GM12878 (cell line): Measurements from ENCODE around the gene TMEM150A. TPM values are rescaled to one million over a fixed set of nuclear protein-coding genes. Genes with fewer than 3 reads are reported as not detected.
A peak's percentile ranks its signal among the peaks of the same experiment; 100 is the strongest.

Experiments
- ASH2L ChIP-seq: fragments of 300-600, 200-600 bp; sonication (generic); IDR thresholded peaks from 2 replicates; pipeline ENCODE4 v1.6.1; 2017; ENCODE audit warnings: low read depth, mild to moderate bottlenecking, borderline replicate concordance
- BRCA1 ChIP-seq: IDR thresholded peaks from 2 replicates; pipeline ENCODE4 v1.6.1; 2011; ENCODE audit warnings: low read depth, low read length, improper control_type of control experiment
- CBFB ChIP-seq: IDR thresholded peaks from 2 replicates; pipeline ENCODE4 v1.6.1; 2016; ENCODE audit warnings: antibody characterized with exemption, low read depth
- CBX3 ChIP-seq: fragments of 200-600 bp; sonication (generic); IDR thresholded peaks from 2 replicates; pipeline ENCODE4 v1.6.1; 2016; ENCODE audit warnings: low read depth, borderline replicate concordance
- CREM ChIP-seq: IDR thresholded peaks from 2 replicates; pipeline ENCODE4 v1.6.1; 2014; ENCODE audit warnings: antibody characterized with exemption, low read depth
- DPF2 ChIP-seq: fragments of 450-650 bp; IDR thresholded peaks from 2 replicates; pipeline ENCODE4 v1.6.1; 2017; ENCODE audit warnings: mild to moderate bottlenecking
- EED ChIP-seq: sonication (generic); IDR thresholded peaks from 2 replicates; pipeline ENCODE4 v1.6.1; 2016; ENCODE audit warnings: antibody characterized with exemption, low read depth
- IRF3 ChIP-seq: fragments of 450-650 bp; IDR thresholded peaks from 2 replicates; pipeline ENCODE4 v1.6.1; 2014; ENCODE audit warnings: mild to moderate bottlenecking
- KDM1A ChIP-seq: fragments of 200-600 bp; sonication (generic); IDR thresholded peaks from 2 replicates; pipeline ENCODE4 v1.6.1; 2016; ENCODE audit warnings: borderline replicate concordance
- MYB ChIP-seq: fragments of 150-350 bp; IDR thresholded peaks from 2 replicates; pipeline ENCODE4 v1.6.1; 2014; ENCODE audit warnings: mild to moderate bottlenecking, low read depth, low read length, borderline replicate concordance
- NFYA ChIP-seq: IDR thresholded peaks from 2 replicates; pipeline ENCODE4 v1.6.1; 2011; ENCODE audit warnings: low read depth, mild to moderate bottlenecking, low read length, improper control_type of control experiment, borderline replicate concordance
- NR2C1 ChIP-seq: fragments of 450-650 bp; IDR thresholded peaks from 2 replicates; pipeline ENCODE4 v1.6.1; 2017; ENCODE audit warnings: antibody characterized with exemption, mild to moderate bottlenecking, moderate library complexity
- NRF1 ChIP-seq: conservative IDR thresholded peaks from 2 replicates; pipeline ENCODE4 v1.6.1; 2011; ENCODE audit warnings: mild to moderate bottlenecking, low read depth, low read length, improper control_type of control experiment
- PAX5 ChIP-seq: IDR thresholded peaks from 2 replicates; pipeline ENCODE4 v1.6.1; 2011; ENCODE audit warnings: low read depth, low read length, borderline replicate concordance
- PBX3 ChIP-seq: IDR thresholded peaks from 2 replicates; pipeline ENCODE4 v1.6.1; 2011; ENCODE audit warnings: mild to moderate bottlenecking, low read depth, low read length, moderate library complexity; ENCODE audit not compliant: insufficient replicate concordance
- POLR2AphosphoS2 ChIP-seq: IDR thresholded peaks from 2 replicates; pipeline ENCODE4 v1.6.1; 2011; ENCODE audit warnings: low read depth, mild to moderate bottlenecking, low read length, improper control_type of control experiment, moderate library complexity
- RAD51 ChIP-seq: fragments of 450-650 bp; IDR thresholded peaks from 2 replicates; pipeline ENCODE4 v1.6.1; 2016; ENCODE audit warnings: moderate library complexity, mild to moderate bottlenecking, inconsistent platforms
- SIN3A ChIP-seq: IDR thresholded peaks from 2 replicates; pipeline ENCODE4 v1.6.1; 2012; ENCODE audit warnings: low read depth, low read length, improper control_type of control experiment
- SKIL ChIP-seq: fragments of 450-650 bp; IDR thresholded peaks from 2 replicates; pipeline ENCODE4 v1.6.1; 2017; ENCODE audit warnings: mild to moderate bottlenecking, low read depth, inconsistent platforms; ENCODE audit not compliant: poor library complexity, severe bottlenecking
- SMC3 ChIP-seq: IDR thresholded peaks from 2 replicates; pipeline ENCODE4 v1.6.1; 2011; ENCODE audit warnings: low read length, improper control_type of control experiment, borderline replicate concordance
- SRF ChIP-seq, 2 experiments: IDR thresholded peaks; 2 replicates each; pipeline ENCODE4 v1.6.1; 2011; ENCODE audit warnings: low read depth in 2 of 2, low read length in 2 of 2, mild to moderate bottlenecking in 1 of 2, moderate library complexity in 1 of 2
- STAT1 ChIP-seq: fragments of 450-650 bp; conservative IDR thresholded peaks from 2 replicates; pipeline ENCODE4 v1.6.1; 2014; ENCODE audit warnings: antibody characterized with exemption, mild to moderate bottlenecking
- SUZ12 ChIP-seq: fragments of 200-600 bp; sonication (generic); IDR thresholded peaks from one replicate; pipeline ENCODE4 v1.6.1; 2018; ENCODE audit warnings: antibody characterized with exemption, mild to moderate bottlenecking; ENCODE audit not compliant: unreplicated experiment
- WRNIP1 ChIP-seq: IDR thresholded peaks from 2 replicates; pipeline ENCODE4 v1.6.1; 2011; ENCODE audit warnings: low read depth, low read length, improper control_type of control experiment, borderline replicate concordance
- ZNF207 ChIP-seq: fragments of 450-650 bp; IDR thresholded peaks from 2 replicates; pipeline ENCODE4 v1.6.1; 2014; ENCODE audit warnings: antibody characterized with exemption, mild to moderate bottlenecking, borderline replicate concordance
- ZNF274 ChIP-seq: IDR thresholded peaks from one replicate; pipeline ENCODE4 v1.8.0; 2011; ENCODE audit not compliant: insufficient read length, insufficient read depth
- polyA plus RNA-seq, 11 experiments: library from polyadenylated mRNA; depleted of rRNA in 4 of 11; unstranded in 6 of 11; stranded (reverse) in 5 of 11; fragments of >200 nt; fragmentation: Nextera tagmentation in 4 of 11; fragmentation: Illumina TruSeq in 1 of 11; extraction: Ambion mirVana in 4 of 11; extraction: Trizol in 1 of 11; gene quantifications; 1 replicate in 1 of 11; 2 replicates in 10 of 11; pipeline versions ENCODE4 v1.2.1 to v1.2.3, GENCODE V29; 2011 to 2016; ENCODE audit warnings: inconsistent platforms in 2 of 11, missing spikeins in 2 of 11, low read depth in 1 of 11
- total RNA-seq, 4 experiments: library from RNA; depleted of rRNA in 3 of 4; stranded (reverse); fragments of >200 nt in 3 of 4; fragmentation: Illumina TruSeq in 1 of 4; extraction: Trizol in 1 of 4; gene quantifications; 2 replicates each; pipeline versions ENCODE4 v1.2.1 to v1.2.3, GENCODE V29; 2013 to 2021
- TF ChIP-seq, protein P1 (sequence below): fragments of 450-650 bp; IDR thresholded peaks from 2 replicates; pipeline ENCODE4 v1.6.1; 2017; ENCODE audit warnings: borderline replicate concordance

The TMEM150A gene
- total and polyA plus RNA-seq, 10 of the 15 experiments (the other 5 are each of a cell fraction or from before 2014, with no cell fraction given): 0.45 to 4.4 (median 2.6) TPM

DNA sequence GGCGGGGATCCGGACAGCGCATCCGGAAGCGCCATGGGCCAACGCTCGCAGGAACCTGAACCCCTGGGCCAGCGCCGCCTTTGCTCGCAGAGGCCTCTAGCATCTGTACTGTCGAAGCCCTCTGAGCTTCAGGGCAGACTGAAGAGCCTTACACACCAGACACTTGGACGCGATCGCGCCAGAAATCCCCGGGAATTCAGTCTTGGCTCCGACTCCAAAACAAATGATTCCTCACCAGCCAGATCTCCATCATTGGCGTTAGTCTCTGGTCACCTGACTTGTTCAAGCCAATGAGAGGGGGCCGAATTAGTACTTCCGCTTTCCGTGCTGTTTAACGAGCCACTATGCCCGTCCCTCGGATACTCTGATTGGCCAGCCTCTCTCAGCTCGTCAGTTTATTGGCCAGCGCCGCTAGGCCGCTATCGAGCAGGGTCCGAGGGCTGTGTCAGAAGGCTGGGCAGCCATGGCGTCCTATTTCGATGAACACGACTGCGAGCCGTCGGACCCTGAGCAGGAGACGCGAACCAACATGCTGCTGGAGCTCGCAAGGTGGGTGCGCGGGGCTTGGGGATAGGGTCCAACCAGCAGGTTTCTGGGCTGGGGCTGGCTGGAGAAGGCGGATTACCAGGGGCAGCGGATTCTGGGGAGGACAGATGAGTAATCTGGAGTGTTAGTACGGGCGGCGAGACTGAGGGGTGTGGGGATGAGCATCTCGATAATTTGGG is 7.0 kb downstream of the TMEM150A start, which contains the start of gene RNF181 (continued):
- TF ChIP-seq CBX3 (no peak), ASH2L (no peak), MYB (no peak), DPF2 (no peak), PAX5 (no peak), ZNF207 (0 out of 2 replicates have a peak, but pooled peaks have one; percentile 28), NR2C1 (no peak), NFYA (peak; percentile 23; the same call in 1 of the 2 replicates), CBFB (no peak; the same call in 1 of the 2 replicates), BRCA1 (no peak), SMC3 (no peak), RAD51 (peak; percentile 95), EED (peak; percentile 42; the same call in 1 of the 2 replicates), SRF (IDR thresholded peaks at IDR 0.05; ENCODE audit: low read depth in 2 of 2, low read length in 2 of 2) (0 out of 4 replicates have a peak, but pooled peaks of 1 of the 2 experiments have one; percentile 35), SUZ12 (no peak), IRF3 (peak; percentile 74), SKIL (no peak), CREM (0 out of 2 replicates have a peak, but pooled peaks have one; percentile 35), KDM1A (no peak), ZNF274 (no peak), WRNIP1 (no peak), PBX3 (no peak), STAT1 (no peak), POLR2AphosphoS2 (peak; percentile 84), NRF1 (no peak), SIN3A (peak; percentile 82)
- TF ChIP-seq, protein P1, sequence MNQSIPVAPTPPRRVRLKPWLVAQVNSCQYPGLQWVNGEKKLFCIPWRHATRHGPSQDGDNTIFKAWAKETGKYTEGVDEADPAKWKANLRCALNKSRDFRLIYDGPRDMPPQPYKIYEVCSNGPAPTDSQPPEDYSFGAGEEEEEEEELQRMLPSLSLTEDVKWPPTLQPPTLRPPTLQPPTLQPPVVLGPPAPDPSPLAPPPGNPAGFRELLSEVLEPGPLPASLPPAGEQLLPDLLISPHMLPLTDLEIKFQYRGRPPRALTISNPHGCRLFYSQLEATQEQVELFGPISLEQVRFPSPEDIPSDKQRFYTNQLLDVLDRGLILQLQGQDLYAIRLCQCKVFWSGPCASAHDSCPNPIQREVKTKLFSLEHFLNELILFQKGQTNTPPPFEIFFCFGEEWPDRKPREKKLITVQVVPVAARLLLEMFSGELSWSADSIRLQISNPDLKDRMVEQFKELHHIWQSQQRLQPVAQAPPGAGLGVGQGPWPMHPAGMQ: no peak
